ENCODE results near the gene ANKRD61. TPM values are rescaled to one million over a fixed set of nuclear protein-coding genes. Genes with fewer than 3 reads are reported as not detected.
"Not testable (repeated sequence)": the region's sequence is repeated elsewhere in the genome, so short reads cannot be mapped to it uniquely, and the experiment has no call there.

Gene ANKRD61
- polyA plus RNA-seq, 3 donors = not detected

DNA sequence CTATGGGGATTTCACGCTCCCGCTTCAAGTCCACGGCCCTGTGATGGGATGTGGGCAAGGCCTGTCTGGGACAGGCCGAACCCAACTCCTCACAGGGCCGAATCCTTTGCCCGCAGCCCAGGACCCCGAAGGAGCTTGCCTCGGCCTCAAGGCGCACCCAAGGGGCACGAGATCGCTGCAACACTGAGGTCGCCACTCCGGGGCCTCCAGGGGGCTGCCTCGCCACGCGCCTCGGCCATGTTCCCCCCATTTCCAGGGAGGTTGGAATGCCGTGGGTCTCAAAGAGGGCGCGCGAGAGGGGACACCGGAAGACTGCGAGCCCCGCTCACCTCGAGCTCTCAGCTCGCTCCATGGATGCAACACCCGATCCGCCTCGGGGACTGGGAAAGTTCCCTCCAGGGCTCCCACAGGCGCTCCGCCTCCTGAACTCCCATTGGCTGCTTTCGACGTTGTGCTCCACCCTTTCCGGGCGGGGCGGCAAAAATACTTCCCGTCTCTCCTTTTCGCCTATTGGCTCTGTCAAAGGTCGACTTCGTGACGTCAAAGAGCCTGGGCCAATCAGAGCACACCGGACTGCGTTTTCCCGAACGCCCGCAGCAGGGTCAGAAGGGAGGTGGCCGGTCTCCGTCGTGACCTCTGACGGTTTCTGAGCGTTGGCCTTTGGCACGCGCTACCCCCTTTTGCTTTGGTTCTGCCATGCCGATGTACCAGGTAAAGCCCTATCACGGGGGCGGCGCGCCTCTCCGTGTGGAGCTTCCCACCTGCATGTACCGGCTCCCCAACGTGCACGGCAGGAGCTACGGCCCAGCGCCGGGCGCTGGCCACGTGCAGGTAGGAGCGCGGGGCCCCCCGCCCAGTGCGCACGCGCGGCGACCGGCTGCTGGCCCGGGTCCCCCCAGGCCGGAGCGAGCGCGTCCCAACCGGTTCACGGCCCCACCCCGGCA is 22.2 kb upstream of the ANKRD61 start, which contains the start of the genes AIMP2 and PMS2:
AIMP2 (plus strand) TSS at position 605 of the 944 bp plus-strand sequence; CDS start at position 697, 92 bp downstream.
PMS2 (minus strand) TSS at position 382 of the 944 bp plus-strand sequence; CDS start at position 352, 30 bp downstream.
- Histone ChIP-seq H3K36me3 (replicated peaks in 1 of 2; ENCODE audit: control insufficient read depth in 1 of 2, insufficient read depth in 2 of 2, low read length in 2 of 2) (peaks cover 2 to 26% of the 10 kb centered on the region in 2 donors), H3K9ac (ENCODE audit: insufficient read depth, low read length, poor library complexity, severe bottlenecking) (peak within 1 kb of the TSS; percentile 81), H3K4me1 (ENCODE audit: control insufficient read depth in 1 of 2, insufficient read depth in 2 of 2, low read length in 2 of 2) (peaks cover 6 to 12% of the 10 kb centered on the region in 2 donors), H3K4me2 (replicated peaks; ENCODE audit: extremely low read depth, low read length, poor library complexity, severe bottlenecking) (peak within 1 kb of the TSS; percentile 76), H2AFZ (ENCODE audit: insufficient read depth, low read depth, low read length, poor library complexity, severe bottlenecking) (peak within 1 kb of the TSS; percentile 95), H4K20me1 (ENCODE audit: insufficient read depth, low read length) (no peaks in the 10 kb centered on the region), H3K79me2 (ENCODE audit: insufficient read depth, low read length) (peaks cover 48% of the 10 kb centered on the region), H3K27me3 (ENCODE audit: control insufficient read depth in 2 of 2, insufficient read depth in 2 of 2, low read length in 2 of 2) (no peaks in the 10 kb centered on the region), H3K4me3 (replicated peaks in 1 of 3; ENCODE audit: low read depth in 2 of 3, low read length in 3 of 3) (peak within 1 kb of the TSS; percentile 69 to 92 (median 91)), H3K27ac (ENCODE audit: low read depth in 1 of 2, low read length in 2 of 2) (peak within 1 kb of the TSS; percentile 87 to 92), H3K9me3 (replicated peaks in 1 of 2; ENCODE audit: control insufficient read depth in 1 of 2, insufficient read depth in 1 of 2, low read length in 2 of 2) (no peaks in the 10 kb centered on the region)
- peak; percentile 99 for DNase-seq
- H3K27me3 Mint-ChIP-seq (ENCODE audit: low read depth in 3 of 3) = peaks cover 0 to 1% (median 0%) of the 10 kb centered on the region in 3 donors
- WGBS (ENCODE audit: insufficient coverage) = under 1% methylated on average over 82 of the region's 84 CpGs
- H3K9me3 Mint-ChIP-seq = peaks cover 0 to 1% (median 0%) of the 10 kb centered on the region in 7 donors
- H3K4me3 Mint-ChIP-seq = peak within 1 kb of the TSS; percentile 85 to 89
- H3K36me3 Mint-ChIP-seq = peaks cover 12 to 21% of the 10 kb centered on the region in 2 donors
- peak within 1 kb of the TSS; percentile 88 to 96 (median 95) for H3K27ac Mint-ChIP-seq
- intact Hi-C loops (cut with micrococcal nuclease) = loop anchor here in 1 of 2 donors (5.0 kb wide), 1 partner anchor 263 kb away; the partner anchor contains the start of gene CYTH3
- TF ChIP-seq, protein P1, sequence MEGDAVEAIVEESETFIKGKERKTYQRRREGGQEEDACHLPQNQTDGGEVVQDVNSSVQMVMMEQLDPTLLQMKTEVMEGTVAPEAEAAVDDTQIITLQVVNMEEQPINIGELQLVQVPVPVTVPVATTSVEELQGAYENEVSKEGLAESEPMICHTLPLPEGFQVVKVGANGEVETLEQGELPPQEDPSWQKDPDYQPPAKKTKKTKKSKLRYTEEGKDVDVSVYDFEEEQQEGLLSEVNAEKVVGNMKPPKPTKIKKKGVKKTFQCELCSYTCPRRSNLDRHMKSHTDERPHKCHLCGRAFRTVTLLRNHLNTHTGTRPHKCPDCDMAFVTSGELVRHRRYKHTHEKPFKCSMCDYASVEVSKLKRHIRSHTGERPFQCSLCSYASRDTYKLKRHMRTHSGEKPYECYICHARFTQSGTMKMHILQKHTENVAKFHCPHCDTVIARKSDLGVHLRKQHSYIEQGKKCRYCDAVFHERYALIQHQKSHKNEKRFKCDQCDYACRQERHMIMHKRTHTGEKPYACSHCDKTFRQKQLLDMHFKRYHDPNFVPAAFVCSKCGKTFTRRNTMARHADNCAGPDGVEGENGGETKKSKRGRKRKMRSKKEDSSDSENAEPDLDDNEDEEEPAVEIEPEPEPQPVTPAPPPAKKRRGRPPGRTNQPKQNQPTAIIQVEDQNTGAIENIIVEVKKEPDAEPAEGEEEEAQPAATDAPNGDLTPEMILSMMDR (IDR thresholded peaks at IDR 0.05) = no peak
- peaks cover 18% of the 10 kb centered on the region for H3K4me1 Mint-ChIP-seq

DNA sequence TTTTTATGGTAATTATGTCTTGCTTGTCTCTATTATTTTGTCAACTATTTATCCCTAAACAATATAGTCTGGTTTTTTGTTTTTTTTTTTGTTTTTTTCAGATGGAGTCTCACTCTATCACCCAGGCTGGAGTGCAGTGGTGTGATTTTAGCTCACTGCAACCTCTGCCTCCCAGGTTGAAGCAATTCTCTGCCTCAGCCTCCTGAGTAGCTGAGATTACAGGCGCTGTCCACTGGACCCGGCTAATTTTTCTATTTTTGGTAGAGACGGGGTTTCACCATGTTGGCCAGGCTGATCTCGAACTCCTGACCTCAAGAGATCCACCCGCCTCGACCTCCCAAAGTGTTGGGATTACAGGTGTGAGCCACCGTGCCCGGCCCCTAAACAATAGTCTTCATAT is 20.8 kb upstream of the ANKRD61 start:
- H3K9ac ChIP-seq (ENCODE audit: insufficient read depth, low read length, poor library complexity, severe bottlenecking); H3K4me3 ChIP-seq (replicated peaks in 1 of 3; ENCODE audit: low read depth in 2 of 3, low read length in 3 of 3); DNase-seq; intact Hi-C loops (cut with micrococcal nuclease); H3K9me3 ChIP-seq (replicated peaks in 1 of 2; ENCODE audit: control insufficient read depth in 1 of 2, insufficient read depth in 1 of 2, low read length in 2 of 2); H3K27ac ChIP-seq (ENCODE audit: low read depth in 1 of 2, low read length in 2 of 2); H2AFZ ChIP-seq (ENCODE audit: insufficient read depth, low read depth, low read length, poor library complexity, severe bottlenecking); H3K27me3 ChIP-seq (ENCODE audit: control insufficient read depth in 2 of 2, insufficient read depth in 2 of 2, low read length in 2 of 2); H3K9me3 Mint-ChIP-seq; H4K20me1 ChIP-seq (ENCODE audit: insufficient read depth, low read length); H3K27me3 Mint-ChIP-seq (ENCODE audit: low read depth in 3 of 3); H3K4me2 ChIP-seq (replicated peaks; ENCODE audit: extremely low read depth, low read length, poor library complexity, severe bottlenecking): not testable (repeated sequence)
- Mint-ChIP-seq H3K4me1 (peaks cover 18% of the 10 kb centered on the region), H3K4me3 (peak overlapping the region in 1 of 2 donors; percentile 31), H3K27ac (peak overlapping the region; percentile 30 to 95 (median 88)), H3K36me3 (peaks cover 14 to 19% of the 10 kb centered on the region in 2 donors)
- peaks cover 6 to 12% of the 10 kb centered on the region in 2 donors for H3K4me1 ChIP-seq (ENCODE audit: control insufficient read depth in 1 of 2, insufficient read depth in 2 of 2, low read length in 2 of 2)
- peaks cover 51% of the 10 kb centered on the region for H3K79me2 ChIP-seq (ENCODE audit: insufficient read depth, low read length)
- H3K36me3 ChIP-seq (replicated peaks in 1 of 2; ENCODE audit: control insufficient read depth in 1 of 2, insufficient read depth in 2 of 2, low read length in 2 of 2) = peaks cover 3 to 22% of the 10 kb centered on the region in 2 donors
- WGBS (ENCODE audit: insufficient coverage) = 100% methylated on average over 2 of the region's 8 CpGs
